Measurements from ENCODE around the gene PAK1IP1.

PAK1IP1 gene

DNA sequence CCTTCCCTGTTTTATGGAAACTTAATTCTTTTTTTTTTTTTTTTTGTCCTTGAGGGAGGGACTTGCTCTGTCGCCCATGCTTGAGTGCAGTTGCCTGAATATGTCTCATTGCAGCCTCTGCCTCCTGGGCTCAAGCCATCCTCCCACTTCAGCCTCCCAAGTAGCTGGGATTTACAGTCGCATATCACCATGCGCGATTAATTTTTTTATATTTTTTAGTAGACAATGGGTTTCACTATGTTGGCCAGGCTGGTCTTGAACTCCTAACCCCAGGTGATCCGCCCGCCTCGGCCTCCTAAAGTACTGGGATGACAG, 28.8 kb downstream of the PAK1IP1 start:
- peak overlapping the region; percentile 64 for H3K4me3 ChIP-seq (ENCODE audit: low read depth, low read length)
- peaks cover 0 to 29% of the 10 kb centered on the region in 2 experiments for H3K36me3 ChIP-seq (ENCODE audit: control insufficient read depth in 2 of 2, insufficient read depth in 1 of 2, low read length in 2 of 2)
- H3K4me1 ChIP-seq (ENCODE audit: control insufficient read depth, insufficient read depth, low read length) = no peaks in the 10 kb centered on the region
- CTCF ChIA-PET = interaction anchor here (0.8 to 1.5 kb wide), 5 partner anchors 14 to 242 kb away, joined by 3 to 5 read pairs (median 3); no protein-coding TSS in a partner anchor
- peak overlapping the region; percentile 82 for H3K27ac ChIP-seq (ENCODE audit: extremely low read depth, low read depth, low read length)
- TF ChIP-seq, protein P1, sequence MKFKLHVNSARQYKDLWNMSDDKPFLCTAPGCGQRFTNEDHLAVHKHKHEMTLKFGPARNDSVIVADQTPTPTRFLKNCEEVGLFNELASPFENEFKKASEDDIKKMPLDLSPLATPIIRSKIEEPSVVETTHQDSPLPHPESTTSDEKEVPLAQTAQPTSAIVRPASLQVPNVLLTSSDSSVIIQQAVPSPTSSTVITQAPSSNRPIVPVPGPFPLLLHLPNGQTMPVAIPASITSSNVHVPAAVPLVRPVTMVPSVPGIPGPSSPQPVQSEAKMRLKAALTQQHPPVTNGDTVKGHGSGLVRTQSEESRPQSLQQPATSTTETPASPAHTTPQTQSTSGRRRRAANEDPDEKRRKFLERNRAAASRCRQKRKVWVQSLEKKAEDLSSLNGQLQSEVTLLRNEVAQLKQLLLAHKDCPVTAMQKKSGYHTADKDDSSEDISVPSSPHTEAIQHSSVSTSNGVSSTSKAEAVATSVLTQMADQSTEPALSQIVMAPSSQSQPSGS (tag by site-specific recombination; IDR thresholded peaks at IDR 0.05; ENCODE audit: low read depth) = no peak
- 0 out of 2 replicates have a peak, but pooled peaks have one; percentile 25 for TF ChIP-seq ZNF362 (tag by site-specific recombination; IDR thresholded peaks at IDR 0.05)
- POLR2A ChIA-PET = interaction anchor here (1.0 to 7.8 kb wide), 6 partner anchors 10 to 309 kb away, joined by 3 to 82 read pairs (median 27); partner anchors contain the start of genes C6orf52, GCNT2, PAK1IP1 and TMEM14B
- H3K9me3 ChIP-seq (ENCODE audit: control insufficient read depth, insufficient read depth, low read depth, low read length) = no peaks in the 10 kb centered on the region

DNA sequence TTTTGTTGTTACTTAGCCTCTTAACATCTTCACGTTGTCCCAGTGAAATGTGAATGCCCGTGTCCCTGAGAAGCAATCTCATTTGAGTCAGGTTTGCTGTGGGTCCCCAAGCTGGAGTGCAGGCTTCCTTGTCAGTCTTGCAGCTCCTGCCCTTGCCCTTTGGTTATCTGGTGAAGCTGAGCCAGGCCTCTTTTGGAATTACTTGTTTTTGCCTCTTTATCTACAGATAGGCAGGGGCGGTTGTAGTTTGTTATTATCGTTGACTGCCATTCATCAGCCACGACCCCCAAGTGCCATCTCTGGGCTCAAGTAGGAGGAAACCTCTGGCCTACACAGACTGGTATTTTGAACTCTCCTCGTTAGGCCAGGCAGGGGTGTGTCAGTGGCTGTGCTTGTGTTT, 30.3 kb downstream of the PAK1IP1 start:
- Histone ChIP-seq H3K36me3 (ENCODE audit: control insufficient read depth in 2 of 2, insufficient read depth in 1 of 2, low read length in 2 of 2) (peaks cover 11 to 45% of the 10 kb centered on the region in 2 experiments), H3K4me1 (ENCODE audit: control insufficient read depth, insufficient read depth, low read length) (no peaks in the 10 kb centered on the region), H3K9me3 (ENCODE audit: control insufficient read depth, insufficient read depth, low read depth, low read length) (no peaks in the 10 kb centered on the region), H3K27ac (ENCODE audit: extremely low read depth, low read depth, low read length) (no peak overlapping the region), H3K4me3 (ENCODE audit: low read depth, low read length) (no peak overlapping the region)
- ChIA-PET CTCF (interaction anchor here (0.9 kb wide), 1 partner anchor 247 kb away, joined by 4 read pairs; no protein-coding TSS in a partner anchor), POLR2A (interaction anchor here (1.3 to 7.8 kb wide), 3 partner anchors 9 to 23 kb away, joined by 3 to 82 read pairs (median 53); partner anchors contain the start of gene TMEM14B)
- TF ChIP-seq ZNF624 (tag by site-specific recombination; IDR thresholded peaks at IDR 0.05) (no peak), ZNF529 (tag by site-specific recombination; IDR thresholded peaks at IDR 0.05; ENCODE audit: insufficient replicate concordance) (no peak), ZNF510 (tag by site-specific recombination; IDR thresholded peaks at IDR 0.05; ENCODE audit: insufficient replicate concordance) (no peak), ZNF221 (tag by site-specific recombination; IDR thresholded peaks at IDR 0.05; ENCODE audit: borderline replicate concordance) (no peak), ZNF792 (tag by site-specific recombination; IDR thresholded peaks at IDR 0.05) (no peak), ZNF211 (tag by site-specific recombination; IDR thresholded peaks at IDR 0.05; ENCODE audit: low read depth) (no peak), ZNF701 (tag by site-specific recombination; IDR thresholded peaks at IDR 0.05) (no peak)
- TF ChIP-seq, protein P2, sequence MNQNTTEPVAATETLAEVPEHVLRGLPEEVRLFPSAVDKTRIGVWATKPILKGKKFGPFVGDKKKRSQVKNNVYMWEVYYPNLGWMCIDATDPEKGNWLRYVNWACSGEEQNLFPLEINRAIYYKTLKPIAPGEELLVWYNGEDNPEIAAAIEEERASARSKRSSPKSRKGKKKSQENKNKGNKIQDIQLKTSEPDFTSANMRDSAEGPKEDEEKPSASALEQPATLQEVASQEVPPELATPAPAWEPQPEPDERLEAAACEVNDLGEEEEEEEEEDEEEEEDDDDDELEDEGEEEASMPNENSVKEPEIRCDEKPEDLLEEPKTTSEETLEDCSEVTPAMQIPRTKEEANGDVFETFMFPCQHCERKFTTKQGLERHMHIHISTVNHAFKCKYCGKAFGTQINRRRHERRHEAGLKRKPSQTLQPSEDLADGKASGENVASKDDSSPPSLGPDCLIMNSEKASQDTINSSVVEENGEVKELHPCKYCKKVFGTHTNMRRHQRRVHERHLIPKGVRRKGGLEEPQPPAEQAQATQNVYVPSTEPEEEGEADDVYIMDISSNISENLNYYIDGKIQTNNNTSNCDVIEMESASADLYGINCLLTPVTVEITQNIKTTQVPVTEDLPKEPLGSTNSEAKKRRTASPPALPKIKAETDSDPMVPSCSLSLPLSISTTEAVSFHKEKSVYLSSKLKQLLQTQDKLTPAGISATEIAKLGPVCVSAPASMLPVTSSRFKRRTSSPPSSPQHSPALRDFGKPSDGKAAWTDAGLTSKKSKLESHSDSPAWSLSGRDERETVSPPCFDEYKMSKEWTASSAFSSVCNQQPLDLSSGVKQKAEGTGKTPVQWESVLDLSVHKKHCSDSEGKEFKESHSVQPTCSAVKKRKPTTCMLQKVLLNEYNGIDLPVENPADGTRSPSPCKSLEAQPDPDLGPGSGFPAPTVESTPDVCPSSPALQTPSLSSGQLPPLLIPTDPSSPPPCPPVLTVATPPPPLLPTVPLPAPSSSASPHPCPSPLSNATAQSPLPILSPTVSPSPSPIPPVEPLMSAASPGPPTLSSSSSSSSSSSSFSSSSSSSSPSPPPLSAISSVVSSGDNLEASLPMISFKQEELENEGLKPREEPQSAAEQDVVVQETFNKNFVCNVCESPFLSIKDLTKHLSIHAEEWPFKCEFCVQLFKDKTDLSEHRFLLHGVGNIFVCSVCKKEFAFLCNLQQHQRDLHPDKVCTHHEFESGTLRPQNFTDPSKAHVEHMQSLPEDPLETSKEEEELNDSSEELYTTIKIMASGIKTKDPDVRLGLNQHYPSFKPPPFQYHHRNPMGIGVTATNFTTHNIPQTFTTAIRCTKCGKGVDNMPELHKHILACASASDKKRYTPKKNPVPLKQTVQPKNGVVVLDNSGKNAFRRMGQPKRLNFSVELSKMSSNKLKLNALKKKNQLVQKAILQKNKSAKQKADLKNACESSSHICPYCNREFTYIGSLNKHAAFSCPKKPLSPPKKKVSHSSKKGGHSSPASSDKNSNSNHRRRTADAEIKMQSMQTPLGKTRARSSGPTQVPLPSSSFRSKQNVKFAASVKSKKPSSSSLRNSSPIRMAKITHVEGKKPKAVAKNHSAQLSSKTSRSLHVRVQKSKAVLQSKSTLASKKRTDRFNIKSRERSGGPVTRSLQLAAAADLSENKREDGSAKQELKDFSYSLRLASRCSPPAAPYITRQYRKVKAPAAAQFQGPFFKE (tag by site-specific recombination; IDR thresholded peaks at IDR 0.05; ENCODE audit: borderline replicate concordance) = no peak

- Histone ChIP-seq H3K36me3 (ENCODE audit: control insufficient read depth in 2 of 2, insufficient read depth in 1 of 2, low read length in 2 of 2) (peaks cover 14 to 51% of the 10 kb centered on the region in 2 experiments), H3K27ac (ENCODE audit: extremely low read depth, low read depth, low read length) (no peak overlapping the region)
- CTCF ChIA-PET = no interaction called here
- TF ChIP-seq ZNF48 (tag by site-specific recombination; IDR thresholded peaks at IDR 0.05) = no peak
- no peak for TF ChIP-seq ZNF623 (tag by site-specific recombination; IDR thresholded peaks at IDR 0.05)
- TF ChIP-seq ZNF626 (tag by site-specific recombination; IDR thresholded peaks at IDR 0.05) = no peak
- no peak for TF ChIP-seq ZBTB11 (tag by site-specific recombination; conservative IDR thresholded peaks at IDR 0.05; ENCODE audit: low read depth)
- TF ChIP-seq ZNF571 (tag by site-specific recombination; IDR thresholded peaks at IDR 0.05) = no peak
- TF ChIP-seq WT1 (tag by site-specific recombination; IDR thresholded peaks at IDR 0.05) = no peak
- TF ChIP-seq SETDB1 (IDR thresholded peaks at IDR 0.05; ENCODE audit: insufficient read length, low read length) = no peak
- TF ChIP-seq GLIS1 (tag by site-specific recombination; IDR thresholded peaks at IDR 0.05) = no peak
- TF ChIP-seq ZBTB21 (tag by site-specific recombination; IDR thresholded peaks at IDR 0.05) = no peak
Observed at GRCh38 chr6:10725716-10726115, 30.9 kb downstream of the PAK1IP1 start.

More at GRCh38 chr6:10725716-10726115, 30.9 kb downstream of the PAK1IP1 start:
- Histone ChIP-seq H3K4me1 (ENCODE audit: control insufficient read depth, insufficient read depth, low read length) (no peaks in the 10 kb centered on the region), H3K4me3 (ENCODE audit: low read depth, low read length) (no peak overlapping the region), H3K9me3 (ENCODE audit: control insufficient read depth, insufficient read depth, low read depth, low read length) (no peaks in the 10 kb centered on the region)
- POLR2A ChIA-PET = interaction anchor here (0.8 to 7.8 kb wide), 3 partner anchors 8 to 31 kb away, joined by 3 to 82 read pairs (median 53); partner anchors contain the start of genes C6orf52, PAK1IP1 and TMEM14B

All from HEK293 (cell line).